Right hindlimb (tissue), 1 donor: ENCODE data around the gene DLEC1.

Source experiments
- DNase-seq: peaks from one replicate; pipeline ENCODE4 v3.0.0-alpha.2; 2018

DLEC1 gene

GRCh38 chr3:38163841-38164642 lies 125.0 kb downstream of the DLEC1 start:
- no peak for DNase-seq

- DNase-seq, result no peak
Measured at GRCh38 chr3:38164643-38164951, 125.6 kb downstream of the DLEC1 start.

- DNase-seq, result peak; percentile 99
Measured at GRCh38 chr3:38164952-38165721, 126.1 kb downstream of the DLEC1 start, which contains the start of gene OXSR1. TSS of gene OXSR1 (plus strand) at chr3:38165537. CDS start at chr3:38165877, 340 bp downstream.

- no peak for DNase-seq
Measured at GRCh38 chr3:38165722-38166387, 126.8 kb downstream of the DLEC1 start.

GRCh38 chr3:38167591-38167990 lies 128.6 kb downstream of the DLEC1 start:
- DNase-seq, result no peak

- no peak for DNase-seq
Measured at GRCh38 chr3:38168151-38169026, 129.4 kb downstream of the DLEC1 start.

- no peak for DNase-seq
Measured at GRCh38 chr3:38169027-38169317, 130.0 kb downstream of the DLEC1 start.

GRCh38 chr3:38170722-38171121 lies 131.7 kb downstream of the DLEC1 start:
- no peak for DNase-seq

GRCh38 chr3:38171622-38172021 lies 132.6 kb downstream of the DLEC1 start:
- DNase-seq, result no peak
